Measurements from ENCODE around the gene UCHL1.

DNA sequence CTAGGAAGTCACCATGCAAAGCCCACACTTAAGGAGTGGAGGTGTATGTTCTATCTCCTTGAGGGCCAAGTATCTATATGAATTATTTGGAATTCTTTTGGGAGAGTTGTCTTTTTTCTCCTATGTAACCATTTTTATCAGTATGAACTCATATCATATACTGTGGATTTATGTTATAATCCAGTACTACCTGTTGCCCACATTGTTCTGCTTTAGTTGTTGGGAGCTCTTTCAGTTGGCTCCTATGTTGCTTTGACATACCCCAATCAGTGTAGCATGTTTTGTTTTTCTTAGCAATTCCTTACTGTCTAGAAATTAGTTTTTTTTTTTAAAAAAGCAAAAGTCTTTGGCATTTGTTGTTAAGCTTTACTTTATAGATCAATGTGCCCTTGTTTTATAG, 13.0 kb downstream of the UCHL1 start:
- TF ChIP-seq, protein P1, sequence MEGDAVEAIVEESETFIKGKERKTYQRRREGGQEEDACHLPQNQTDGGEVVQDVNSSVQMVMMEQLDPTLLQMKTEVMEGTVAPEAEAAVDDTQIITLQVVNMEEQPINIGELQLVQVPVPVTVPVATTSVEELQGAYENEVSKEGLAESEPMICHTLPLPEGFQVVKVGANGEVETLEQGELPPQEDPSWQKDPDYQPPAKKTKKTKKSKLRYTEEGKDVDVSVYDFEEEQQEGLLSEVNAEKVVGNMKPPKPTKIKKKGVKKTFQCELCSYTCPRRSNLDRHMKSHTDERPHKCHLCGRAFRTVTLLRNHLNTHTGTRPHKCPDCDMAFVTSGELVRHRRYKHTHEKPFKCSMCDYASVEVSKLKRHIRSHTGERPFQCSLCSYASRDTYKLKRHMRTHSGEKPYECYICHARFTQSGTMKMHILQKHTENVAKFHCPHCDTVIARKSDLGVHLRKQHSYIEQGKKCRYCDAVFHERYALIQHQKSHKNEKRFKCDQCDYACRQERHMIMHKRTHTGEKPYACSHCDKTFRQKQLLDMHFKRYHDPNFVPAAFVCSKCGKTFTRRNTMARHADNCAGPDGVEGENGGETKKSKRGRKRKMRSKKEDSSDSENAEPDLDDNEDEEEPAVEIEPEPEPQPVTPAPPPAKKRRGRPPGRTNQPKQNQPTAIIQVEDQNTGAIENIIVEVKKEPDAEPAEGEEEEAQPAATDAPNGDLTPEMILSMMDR (conservative IDR thresholded peaks at IDR 0.05 in 1 of 2, IDR thresholded peaks at IDR 0.05 in 1 of 2; ENCODE audit: extremely low read depth in 1 of 2, insufficient read depth in 1 of 2, low read depth in 1 of 2, low read length in 2 of 2): no peak
- TF ChIP-seq EZH2 (IDR thresholded peaks at IDR 0.05; ENCODE audit: borderline replicate concordance, low read length): no peak

All from mammary epithelial cell (primary cell).